GM23338 (cell line): ENCODE measurements around the gene ADCY4. TPM values are rescaled to one million over a fixed set of nuclear protein-coding genes. Genes with fewer than 3 reads are reported as not detected.

Source experiments
- ATAC-seq: fragments of 200-7000 bp; cut with Tn5 transposase; 3 replicates; pipeline ENCODE4 v1.9.1; 2020
- DNase-seq: peaks from one replicate; pipeline ENCODE4 v3.0.0-alpha.2; 2015; ENCODE audit warnings: low spot score
- H2AFZ ChIP-seq: fragments of 200-600 bp; sonication (generic); 2 replicates; pipeline ENCODE4 v1.8.0; 2016; ENCODE audit warnings: antibody characterized with exemption, mild to moderate bottlenecking, moderate library complexity
- H3F3A ChIP-seq: fragments of 200-600 bp; sonication (generic); replicated peaks from 2 replicates; pipeline ENCODE4 v1.8.0; 2017; ENCODE audit warnings: antibody characterized with exemption, mixed run types, low read depth
- H3K27ac ChIP-seq: fragments of 200-600 bp; sonication (generic); 2 replicates; pipeline ENCODE4 v1.6.1; 2016; ENCODE audit warnings: low read depth
- H3K27me3 ChIP-seq: fragments of 200-600 bp; sonication (generic); 2 replicates; pipeline ENCODE4 v1.8.0; 2016; ENCODE audit warnings: mild to moderate bottlenecking, mixed run types, moderate library complexity; ENCODE audit not compliant: insufficient read depth
- H3K36me3 ChIP-seq: fragments of 200-600 bp; sonication (generic); 2 replicates; pipeline ENCODE4 v1.8.0; 2016; ENCODE audit warnings: mild to moderate bottlenecking; ENCODE audit not compliant: insufficient read depth
- H3K4me1 ChIP-seq: fragments of 200-600 bp; sonication (generic); 2 replicates; pipeline ENCODE4 v1.8.0; 2016; ENCODE audit warnings: mild to moderate bottlenecking, moderate library complexity; ENCODE audit not compliant: insufficient read depth
- H3K4me2 ChIP-seq: fragments of 200-600 bp; sonication (generic); 2 replicates; pipeline ENCODE4 v1.7.1; 2017; ENCODE audit warnings: mixed run types
- H3K4me3 ChIP-seq: fragments of 200-600 bp; sonication (generic); 2 replicates; pipeline ENCODE4 v1.6.1; 2016; ENCODE audit warnings: mixed run types
- H3K79me2 ChIP-seq: fragments of 200-600 bp; sonication (generic); replicated peaks from 2 replicates; pipeline ENCODE4 v1.8.0; 2017; ENCODE audit warnings: mild to moderate bottlenecking; ENCODE audit not compliant: insufficient read depth
- H3K9me2 ChIP-seq: fragments of 200-600 bp; sonication (generic); 2 replicates; pipeline ENCODE4 v1.8.0; 2017; ENCODE audit not compliant: insufficient read depth
- H4K20me1 ChIP-seq: fragments of 200-600 bp; sonication (generic); replicated peaks from 2 replicates; pipeline ENCODE4 v1.8.0; 2017; ENCODE audit warnings: mild to moderate bottlenecking; ENCODE audit not compliant: insufficient read depth
- H3K27ac Mint-ChIP-seq: 2 replicates; pipeline ENCODE4 v1.8.0; 2020; ENCODE audit warnings: inconsistent platforms, mild to moderate bottlenecking, moderate library complexity, mixed read lengths
- H3K27me3 Mint-ChIP-seq: 3 replicates; pipeline ENCODE4 v1.8.0; 2022; ENCODE audit warnings: low read depth, mild to moderate bottlenecking, moderate library complexity, mixed read lengths, inconsistent platforms; ENCODE audit not compliant: insufficient read depth, poor library complexity
- H3K36me3 Mint-ChIP-seq: 3 replicates; pipeline ENCODE4 v1.8.0; 2021; ENCODE audit warnings: low read depth, mild to moderate bottlenecking, inconsistent platforms, moderate library complexity, mixed read lengths
- H3K4me1 Mint-ChIP-seq: 3 replicates; pipeline ENCODE4 v1.8.0; 2020; ENCODE audit warnings: mild to moderate bottlenecking, inconsistent platforms, mixed read lengths
- H3K4me3 Mint-ChIP-seq: 3 replicates; pipeline ENCODE4 v1.8.0; 2021; ENCODE audit warnings: moderate library complexity, mild to moderate bottlenecking, inconsistent platforms, mixed read lengths
- H3K9me3 Mint-ChIP-seq: 3 replicates; pipeline ENCODE4 v1.8.0; 2020; ENCODE audit warnings: moderate library complexity, mild to moderate bottlenecking, inconsistent platforms, mixed read lengths
- CREB1 ChIP-seq: fragments of 250-450 bp; sonication (Bioruptor Pico); IDR thresholded peaks from 2 replicates; pipeline ENCODE4 v1.5.0; 2020; ENCODE audit warnings: low read depth, mild to moderate bottlenecking, moderate library complexity
- CTCF ChIP-seq, 2 experiments: fragments of 200-600 bp in 1 of 2; sonication (generic) in 1 of 2; conservative IDR thresholded peaks; 2 replicates each; pipeline versions ENCODE4 v1.5.1 to v1.6.1; 2016 to 2017; ENCODE audit warnings: antibody characterized with exemption in 2 of 2, low read depth in 2 of 2, mild to moderate bottlenecking in 2 of 2, moderate library complexity in 1 of 2
- ETS1 ChIP-seq: IDR thresholded peaks from 2 replicates; pipeline ENCODE4 v1.6.1; 2016; ENCODE audit warnings: antibody characterized with exemption
- EZH2 ChIP-seq: fragments of 200-600 bp; sonication (generic); IDR thresholded peaks from one replicate; pipeline ENCODE4 v1.8.0; 2017; ENCODE audit warnings: antibody characterized with exemption, mild to moderate bottlenecking, low read depth; ENCODE audit not compliant: unreplicated experiment
- EZH2phosphoT487 ChIP-seq: fragments of 200-600 bp; sonication (generic); IDR thresholded peaks from one replicate; pipeline ENCODE4 v1.8.1; 2018; ENCODE audit warnings: antibody characterized with exemption; ENCODE audit not compliant: unreplicated experiment
- JUNB ChIP-seq: IDR thresholded peaks from one replicate; pipeline ENCODE4 v1.6.1; 2016; ENCODE audit warnings: antibody characterized with exemption; ENCODE audit not compliant: unreplicated experiment
- NANOG ChIP-seq: IDR thresholded peaks from 2 replicates; pipeline ENCODE4 v1.6.1; 2016; ENCODE audit warnings: antibody characterized with exemption, borderline replicate concordance
- POLR2AphosphoS5 ChIP-seq: IDR thresholded peaks from 2 replicates; pipeline ENCODE4 v1.6.1; 2016; ENCODE audit warnings: antibody characterized with exemption, low read depth
- REST ChIP-seq: IDR thresholded peaks from one replicate; pipeline ENCODE4 v1.6.1; 2018; ENCODE audit warnings: antibody characterized with exemption; ENCODE audit not compliant: unreplicated experiment
- STAT1 ChIP-seq: IDR thresholded peaks from one replicate; pipeline ENCODE4 v1.6.1; 2016; ENCODE audit warnings: antibody characterized with exemption; ENCODE audit not compliant: unreplicated experiment
- ZNF114 ChIP-seq: fragments of 250-450 bp; sonication (Bioruptor Pico); IDR thresholded peaks from 2 replicates; pipeline ENCODE4 v1.5.0; 2020; ENCODE audit warnings: mild to moderate bottlenecking, moderate library complexity
- ZNF331 ChIP-seq: fragments of 250-450 bp; sonication (Bioruptor Pico); IDR thresholded peaks from 2 replicates; pipeline ENCODE4 v1.5.0; 2020; ENCODE audit warnings: low read depth, mild to moderate bottlenecking, moderate library complexity
- ZNF462 ChIP-seq: fragments of 250-450 bp; sonication (Bioruptor Pico); IDR thresholded peaks from 2 replicates; pipeline ENCODE4 v1.5.0; 2020; ENCODE audit warnings: mild to moderate bottlenecking, moderate library complexity
- polyA plus RNA-seq: library from polyadenylated mRNA; unstranded; fragments of >200 nt; fragmentation: Nextera tagmentation; extraction: Ambion mirVana; gene quantifications from 2 replicates; pipeline ENCODE4 v1.2.1, GENCODE V29; 2016
- total RNA-seq: library from RNA; depleted of rRNA; stranded (reverse); fragments of >200 nt; shearing (Covaris generic); gene quantifications from 2 replicates; pipeline ENCODE4 v1.2.3, GENCODE V29; 2014

The ADCY4 gene
- total and polyA plus RNA-seq, 2 experiments from 2014 or later: 0.10 to 0.40 TPM

- no peaks in the 10 kb centered on the region; the same call in 1 of the 2 replicates for H4K20me1 ChIP-seq
- DNase-seq: no peak
- Mint-ChIP-seq H3K27ac (no peak overlapping the region), H3K9me3 (no peaks in the 10 kb centered on the region), H3K27me3 (peaks cover 20% of the 10 kb centered on the region), H3K4me1 (no peaks in the 10 kb centered on the region), H3K4me3 (no peak overlapping the region), H3K36me3 (no peaks in the 10 kb centered on the region)
- H2AFZ ChIP-seq: no peak overlapping the region
- H3K9me2 ChIP-seq: no peaks in the 10 kb centered on the region
- H3K4me2 ChIP-seq: no peak overlapping the region
- H3F3A ChIP-seq: no peaks in the 10 kb centered on the region
- no peaks in the 10 kb centered on the region for H3K79me2 ChIP-seq
- ATAC-seq: no peak
- H3K27me3 ChIP-seq: peaks cover 65% of the 10 kb centered on the region
- no peak overlapping the region for H3K27ac ChIP-seq
- no peaks in the 10 kb centered on the region for H3K36me3 ChIP-seq
- no peaks in the 10 kb centered on the region for H3K4me1 ChIP-seq
- TF ChIP-seq ZNF114 (CRISPR knock-in tag) (no peak), CTCF (conservative IDR thresholded peaks at IDR 0.05; ENCODE audit: low read depth in 2 of 2) (no peak), JUNB (no peak), STAT1 (no peak), EZH2phosphoT487 (no peak), REST (no peak), CREB1 (no peak), POLR2AphosphoS5 (no peak), ZNF331 (CRISPR knock-in tag) (no peak), ETS1 (no peak), EZH2 (no peak), ZNF462 (CRISPR knock-in tag) (no peak), NANOG (no peak)
- no peak overlapping the region for H3K4me3 ChIP-seq
Observed at GRCh38 chr14:24353559-24354481, 18.9 kb upstream of the ADCY4 start.
